ENCODE results near the gene NRBP1.
A peak's percentile ranks its signal among the peaks of the same experiment; 100 is the strongest.

Gene NRBP1

DNA sequence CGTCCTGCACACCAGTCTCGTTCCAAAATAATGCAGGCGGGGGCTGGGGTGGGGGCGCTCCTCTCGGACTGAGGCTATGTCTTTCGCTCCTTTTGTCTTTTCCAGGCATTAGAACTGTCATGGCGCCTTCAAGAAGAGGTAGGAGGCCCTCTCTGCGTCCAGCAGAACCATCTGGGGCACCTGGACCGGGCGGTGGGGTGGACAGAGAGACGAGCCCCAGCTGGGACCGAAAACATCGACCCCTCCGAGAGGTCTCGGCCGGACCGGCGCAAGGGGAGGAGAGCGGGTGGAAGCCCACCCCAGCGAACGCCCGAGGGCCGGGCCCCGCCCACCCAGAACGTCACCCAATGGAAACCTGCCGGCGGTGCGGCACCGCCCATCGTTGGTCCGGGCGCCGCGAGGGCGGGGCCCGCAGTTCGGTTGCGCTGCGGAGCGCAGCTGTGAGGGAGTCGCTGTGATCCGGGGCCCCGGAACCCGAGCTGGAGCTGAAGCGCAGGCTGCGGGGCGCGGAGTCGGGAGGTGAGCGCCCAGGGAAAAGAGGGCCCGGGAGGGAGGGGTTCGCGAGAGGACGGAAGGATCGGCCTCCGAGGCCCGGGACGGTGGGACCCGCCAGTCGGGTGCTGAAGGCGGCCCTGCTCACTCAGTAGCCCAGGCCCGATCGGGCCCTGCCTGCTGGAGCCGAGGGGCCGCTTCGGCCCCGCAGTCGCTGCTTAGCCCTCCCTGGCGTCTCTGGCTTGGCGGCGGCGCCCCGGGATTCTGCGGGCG, at the start of gene NRBP1:
Gene NRBP1 (plus strand): TSS at position 419 of the 765 bp plus-strand sequence. CDS start 4,643 bp downstream, outside the sequence.
- DNase-seq: peak; percentile 87

DNA sequence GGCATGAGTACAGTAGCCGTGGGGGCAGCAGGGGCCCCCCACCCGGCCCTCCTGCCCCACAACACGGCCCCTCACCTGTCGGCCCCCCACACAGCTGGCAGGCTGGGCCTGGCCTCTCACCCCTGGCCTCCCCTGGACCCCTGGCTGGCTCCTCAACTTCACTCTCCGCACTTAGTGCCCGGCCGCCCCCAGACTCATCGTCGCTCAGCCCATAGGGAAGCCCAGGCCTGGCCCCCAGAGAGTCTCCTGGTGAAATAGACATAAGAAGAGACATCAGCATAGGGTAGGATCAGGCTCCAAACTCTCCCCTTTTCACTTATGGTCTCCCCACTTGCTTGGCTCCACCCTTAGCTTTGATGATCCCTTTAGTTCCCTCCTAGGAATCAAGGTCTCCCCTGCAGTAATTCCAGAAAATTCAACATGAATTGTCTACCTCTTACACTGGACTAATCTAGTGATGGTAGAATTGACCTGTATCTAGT, 49.6 kb upstream of the NRBP1 start:
- no peak for DNase-seq

DNA sequence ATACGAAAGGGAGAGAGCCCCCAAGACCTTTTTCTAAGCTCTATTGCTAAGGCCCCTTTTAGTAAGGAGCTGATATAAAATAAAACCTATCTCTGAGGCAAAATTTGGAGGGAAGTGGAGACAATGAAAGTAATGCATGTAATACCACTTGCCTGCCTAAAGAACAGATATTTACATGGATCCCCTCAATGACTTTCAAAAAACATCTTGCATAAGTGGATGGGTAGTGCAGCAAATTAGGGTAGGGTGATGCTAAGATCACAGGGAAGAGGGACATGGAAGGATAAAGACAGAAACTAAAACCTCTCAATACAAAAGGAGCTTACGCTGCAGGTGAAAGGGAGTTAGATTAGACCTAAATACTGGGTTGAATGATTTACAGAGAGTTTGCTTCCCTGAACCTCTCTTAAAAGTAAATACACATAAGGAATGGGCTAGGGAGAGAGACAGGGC, 49.0 kb upstream of the NRBP1 start:
- DNase-seq: no peak

DNA sequence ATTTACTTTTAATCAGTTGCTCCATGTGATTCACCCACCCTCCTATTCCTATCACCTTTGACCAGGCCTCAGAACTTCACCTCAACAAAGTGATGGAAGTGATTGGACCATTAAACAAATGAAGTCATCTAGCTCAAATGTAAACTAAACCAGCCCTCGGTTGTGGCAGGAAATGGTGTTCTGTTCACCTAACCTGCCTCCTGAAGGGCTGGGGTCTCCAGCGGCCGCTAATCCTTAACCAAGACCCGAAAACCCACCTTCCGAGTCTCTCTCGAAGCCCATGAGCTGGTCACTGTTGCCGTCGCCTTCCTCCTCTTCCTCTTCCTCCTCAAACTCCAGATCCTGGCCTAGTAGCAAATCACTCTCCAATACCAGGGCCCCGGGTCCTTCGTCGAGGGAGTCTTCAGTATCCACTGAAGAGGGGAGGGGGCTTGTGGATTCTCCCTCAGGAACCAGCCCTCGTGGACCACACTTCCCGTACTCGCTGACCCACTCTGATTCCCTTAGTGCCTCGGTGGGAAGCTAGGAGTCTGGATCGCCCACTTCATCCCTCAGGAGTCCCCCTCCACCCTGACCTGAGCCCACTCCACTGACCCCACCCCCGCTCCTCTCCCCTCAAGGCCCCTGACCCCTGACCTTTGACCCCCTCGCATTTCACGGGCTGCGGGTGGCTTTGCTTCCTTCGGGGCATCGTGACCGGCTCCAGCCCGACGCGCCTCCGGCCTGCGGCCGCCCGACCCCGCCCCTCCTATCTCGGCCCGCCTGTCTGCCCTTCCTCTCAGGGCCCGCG, 48.4 kb upstream of the NRBP1 start:
- peak; percentile 27 for DNase-seq

DNA sequence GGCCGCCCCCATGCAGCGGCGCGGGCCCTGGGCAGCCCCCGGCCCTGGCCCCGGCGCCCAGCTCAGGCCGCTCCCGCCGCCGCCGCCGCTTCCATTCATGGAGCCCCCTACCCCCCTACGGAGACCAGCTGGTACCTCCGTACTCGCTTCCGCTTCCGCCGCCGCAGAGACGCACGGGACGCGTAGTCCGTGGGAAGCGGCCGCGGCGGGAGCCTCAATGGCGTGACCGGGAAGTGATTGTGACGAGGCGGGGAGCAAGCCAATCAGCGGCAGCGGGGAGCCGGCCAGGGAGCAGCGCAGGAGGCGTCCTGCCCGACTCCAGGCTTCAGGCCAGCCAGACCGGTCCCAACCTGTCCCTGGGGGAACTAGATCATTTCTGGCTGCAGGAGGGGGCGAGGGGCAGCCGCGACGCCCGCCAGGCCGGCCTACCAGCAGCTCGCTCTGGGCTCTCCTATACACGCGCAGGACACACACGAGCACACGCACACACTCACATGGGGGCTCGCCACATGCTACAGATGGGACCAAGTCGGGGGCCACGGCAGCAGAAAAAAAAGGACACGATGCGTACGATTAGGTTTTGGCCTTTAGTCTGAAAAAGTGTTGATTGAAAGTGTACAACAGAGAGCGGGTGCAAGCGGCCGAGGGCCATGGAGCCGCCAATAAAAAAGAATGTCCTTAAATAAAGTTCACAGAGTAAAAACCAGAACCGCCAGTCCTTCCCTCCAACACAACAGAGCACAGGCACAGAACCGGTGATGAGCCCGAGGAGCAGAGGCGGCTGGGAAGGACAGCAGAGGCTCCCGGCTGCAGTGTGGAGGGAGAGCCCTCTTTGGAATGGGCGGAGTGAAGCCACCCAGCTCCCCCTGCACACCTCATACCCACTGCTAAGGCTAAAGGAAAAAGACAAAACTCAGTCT, 47.5 kb upstream of the NRBP1 start, which contains the start of gene ZNF513:
Gene ZNF513 (minus strand): TSS at position 109 of the 920 bp plus-strand sequence. CDS start 208 bp downstream, outside the sequence.
- peak; percentile 26 for DNase-seq

DNA sequence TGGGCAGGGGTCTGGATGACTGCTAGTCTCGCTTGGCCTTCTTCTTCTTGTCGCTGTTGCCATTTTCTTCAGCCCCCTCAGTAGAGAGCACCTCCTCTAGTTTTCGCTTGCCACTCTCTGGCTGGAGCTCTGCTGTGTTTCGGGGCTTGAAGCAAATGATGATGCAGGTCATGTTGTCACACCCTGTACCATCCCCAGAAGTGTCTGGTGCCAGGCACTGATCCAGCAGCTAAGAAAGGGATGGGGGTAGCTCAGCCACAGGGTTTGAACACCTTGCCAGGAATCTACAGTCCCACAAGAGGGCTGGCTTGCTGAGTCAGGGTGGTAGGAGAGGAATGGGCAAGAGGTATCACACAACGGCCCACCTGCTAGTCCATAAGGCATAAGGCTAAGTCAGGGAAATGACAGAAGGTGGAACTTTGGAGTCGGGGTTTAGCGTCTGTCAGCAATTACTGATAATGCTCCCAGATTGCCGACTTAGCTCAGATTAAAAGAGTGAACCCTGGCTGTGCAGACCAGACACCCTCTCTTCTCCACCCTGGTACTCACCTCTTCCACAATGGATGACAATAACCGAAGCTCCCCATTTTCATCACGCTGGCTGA, 46.8 kb upstream of the NRBP1 start:
- no peak for DNase-seq

DNA sequence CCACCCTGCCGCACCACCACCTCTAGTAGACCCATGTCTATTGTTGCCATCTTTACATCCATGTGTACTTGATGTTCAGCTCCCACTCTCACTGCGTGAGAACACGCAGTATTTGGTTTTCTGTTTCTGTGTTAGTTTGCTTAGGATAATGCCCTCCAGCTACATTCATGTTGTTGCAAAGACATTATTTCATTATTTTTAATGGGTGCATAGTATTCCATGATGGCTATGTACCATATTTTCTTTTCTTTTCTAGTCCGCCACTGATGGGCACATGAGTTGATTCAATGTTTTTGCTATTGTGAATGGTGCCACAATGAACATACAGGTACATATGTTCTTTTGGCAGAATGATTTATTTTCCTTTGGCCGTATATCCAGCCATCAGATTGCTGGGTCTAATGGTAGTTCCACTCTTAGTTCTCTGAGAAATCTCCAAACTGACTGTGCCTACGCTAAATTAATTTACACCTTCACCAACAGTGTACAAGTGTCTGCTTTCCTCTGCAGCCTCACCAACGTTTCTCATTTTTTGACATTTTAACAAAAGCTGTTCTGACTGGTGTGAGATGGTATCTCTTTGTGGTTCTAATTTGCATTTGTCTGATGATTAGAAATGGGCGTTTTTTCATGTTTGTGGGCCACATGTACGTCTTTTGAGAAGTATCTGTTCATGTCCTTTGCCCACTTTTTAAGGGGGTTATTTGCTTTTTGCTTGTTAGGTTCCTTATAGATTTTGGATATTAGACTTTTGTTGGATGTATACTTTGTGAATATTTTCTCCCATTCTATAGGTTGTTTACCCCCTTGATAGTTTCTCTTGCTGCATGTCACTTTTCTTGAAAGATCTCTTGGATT, 37.4 kb upstream of the NRBP1 start:
- no peak for DNase-seq

DNA sequence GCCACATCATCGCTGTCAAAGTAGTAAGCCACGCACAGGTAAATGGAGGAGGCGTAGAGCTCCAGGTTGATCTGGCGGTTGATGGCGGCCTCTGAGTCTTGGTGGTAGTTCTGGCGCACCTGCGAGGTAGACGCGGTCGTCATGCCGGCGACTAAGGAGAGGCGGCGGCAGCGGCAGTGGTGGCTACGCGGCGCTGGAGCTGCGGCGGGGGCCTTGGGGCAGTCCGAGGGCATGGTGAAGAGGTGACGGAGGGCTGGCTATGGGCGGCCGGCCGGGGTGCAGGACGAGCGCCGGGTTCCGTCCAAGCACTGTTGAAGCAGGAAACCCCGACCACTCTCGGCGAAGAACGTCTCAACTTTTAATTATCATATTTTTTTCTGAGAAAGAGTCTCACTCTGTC, 35.2 kb upstream of the NRBP1 start:
- DNase-seq: no peak

DNA sequence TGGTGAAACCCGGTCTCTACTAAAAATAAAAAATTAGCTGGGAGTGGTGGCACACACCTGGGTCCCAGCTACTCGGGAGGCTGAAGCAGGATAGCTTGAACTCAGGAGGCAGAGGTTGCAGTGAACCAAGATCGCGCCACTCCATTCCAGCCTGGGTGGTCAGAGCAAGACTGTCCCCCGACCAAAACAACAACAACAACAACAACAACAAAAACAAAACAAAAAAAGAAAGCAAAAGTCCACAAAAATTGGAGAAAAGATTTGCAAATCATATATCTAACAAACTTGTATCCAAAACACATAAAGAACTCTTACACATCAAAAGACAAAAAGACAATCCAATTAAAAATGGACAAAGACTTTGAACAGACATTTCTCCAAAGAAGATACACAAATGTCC, 29.5 kb upstream of the NRBP1 start:
- DNase-seq: no peak

DNA sequence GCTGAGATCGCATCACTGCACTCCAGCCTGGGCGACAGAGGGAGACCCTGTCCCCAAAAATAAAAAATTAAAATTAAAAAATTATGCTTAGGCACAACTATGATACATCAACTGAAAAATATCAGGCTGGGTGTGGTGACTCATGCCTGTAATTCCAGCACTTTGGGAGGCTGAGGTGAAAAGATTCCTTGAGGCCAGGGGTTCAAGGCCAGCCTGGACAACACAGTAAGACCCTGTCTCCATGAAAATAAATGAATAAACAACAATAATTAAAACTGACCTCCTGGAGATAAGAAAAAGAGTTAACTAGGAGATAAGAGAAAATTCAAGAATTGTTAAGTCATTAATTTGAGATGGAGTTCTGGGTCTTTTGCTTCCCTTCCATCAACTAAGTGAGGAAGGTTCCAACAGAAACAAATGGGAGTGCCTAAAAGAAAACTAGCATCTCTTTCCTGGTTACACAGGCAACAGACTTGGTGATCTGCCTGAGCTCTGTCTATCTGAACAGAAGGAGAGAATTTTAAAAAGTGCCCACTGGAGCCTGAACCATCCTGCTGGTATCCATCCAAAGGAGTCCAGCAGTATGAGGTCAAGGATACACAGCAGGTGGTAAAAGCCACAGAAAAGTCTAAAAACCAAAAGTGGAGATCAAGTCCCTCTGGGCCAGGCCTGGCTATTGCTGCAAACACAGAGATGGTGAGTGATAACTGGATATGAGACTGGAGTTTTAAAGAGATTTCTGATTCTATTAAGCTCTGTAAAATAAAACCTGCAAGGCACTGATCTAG, 27.9 kb upstream of the NRBP1 start:
- no peak for DNase-seq

DNA sequence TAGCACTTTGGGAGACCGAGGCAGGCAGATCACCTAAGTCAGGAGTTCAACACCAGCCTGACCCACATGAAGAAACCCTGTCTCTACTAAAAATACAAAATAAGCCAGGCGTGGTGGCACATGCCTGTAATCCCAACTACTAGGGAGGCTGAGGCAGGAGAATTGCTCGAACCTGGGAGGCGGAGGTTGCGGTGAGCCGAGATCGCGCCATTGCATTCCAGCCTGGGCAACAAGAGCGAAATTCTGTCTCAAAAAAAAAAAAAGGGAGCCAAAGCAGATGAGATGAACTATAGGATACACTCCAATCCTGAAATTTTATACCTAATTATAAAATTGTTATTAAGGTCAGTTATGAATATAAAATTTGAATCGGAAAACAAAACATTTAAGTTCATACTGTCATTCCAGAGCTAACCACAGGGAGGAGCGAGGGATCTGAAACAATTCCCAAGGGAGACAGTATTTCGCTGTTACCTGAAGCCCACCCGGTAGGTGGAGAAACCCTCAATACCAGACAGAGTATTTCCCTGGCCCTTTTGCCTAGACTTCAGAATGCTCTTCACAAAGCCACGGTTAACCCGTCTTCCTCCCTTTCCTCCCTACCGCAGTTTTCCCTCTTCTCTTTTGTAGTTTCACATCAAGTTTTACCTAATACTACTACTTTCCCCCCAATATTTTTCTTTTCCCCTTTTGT, 20.5 kb upstream of the NRBP1 start:
- DNase-seq: no peak

DNA sequence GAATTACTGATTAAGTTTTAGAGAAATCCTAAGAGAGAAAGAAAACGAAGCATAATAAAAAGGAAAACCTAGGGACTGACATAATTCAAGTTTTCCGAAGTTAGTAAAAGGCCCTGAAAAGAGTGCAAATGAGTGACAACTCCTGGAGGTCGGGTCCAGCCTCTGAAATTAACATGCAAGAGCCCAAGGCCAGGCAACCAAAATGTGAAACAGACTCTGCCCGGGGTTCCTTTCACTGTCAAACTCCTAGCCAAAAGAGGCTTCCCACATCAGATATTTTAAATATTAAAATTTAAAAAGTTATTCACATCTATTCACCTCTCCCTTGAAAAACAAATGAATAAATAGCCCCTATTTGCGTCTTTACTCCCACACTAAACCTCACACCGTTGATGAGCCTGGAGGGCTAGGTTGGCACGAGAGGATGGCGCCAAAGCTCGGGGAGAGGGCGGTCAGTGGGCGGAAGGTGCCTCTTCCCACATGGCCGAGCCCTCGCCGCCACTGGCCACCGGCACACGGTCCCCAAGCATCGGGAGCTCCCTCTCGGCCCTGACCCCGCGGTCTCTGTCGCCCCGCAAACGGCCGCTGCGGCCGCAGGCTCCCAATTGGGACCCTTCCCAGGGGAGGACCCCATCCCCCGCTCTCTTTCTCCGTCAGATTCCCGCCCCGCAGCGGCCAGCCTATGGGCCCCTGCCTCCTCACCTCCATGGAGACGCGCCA, 19.7 kb upstream of the NRBP1 start:
- no peak for DNase-seq

DNA sequence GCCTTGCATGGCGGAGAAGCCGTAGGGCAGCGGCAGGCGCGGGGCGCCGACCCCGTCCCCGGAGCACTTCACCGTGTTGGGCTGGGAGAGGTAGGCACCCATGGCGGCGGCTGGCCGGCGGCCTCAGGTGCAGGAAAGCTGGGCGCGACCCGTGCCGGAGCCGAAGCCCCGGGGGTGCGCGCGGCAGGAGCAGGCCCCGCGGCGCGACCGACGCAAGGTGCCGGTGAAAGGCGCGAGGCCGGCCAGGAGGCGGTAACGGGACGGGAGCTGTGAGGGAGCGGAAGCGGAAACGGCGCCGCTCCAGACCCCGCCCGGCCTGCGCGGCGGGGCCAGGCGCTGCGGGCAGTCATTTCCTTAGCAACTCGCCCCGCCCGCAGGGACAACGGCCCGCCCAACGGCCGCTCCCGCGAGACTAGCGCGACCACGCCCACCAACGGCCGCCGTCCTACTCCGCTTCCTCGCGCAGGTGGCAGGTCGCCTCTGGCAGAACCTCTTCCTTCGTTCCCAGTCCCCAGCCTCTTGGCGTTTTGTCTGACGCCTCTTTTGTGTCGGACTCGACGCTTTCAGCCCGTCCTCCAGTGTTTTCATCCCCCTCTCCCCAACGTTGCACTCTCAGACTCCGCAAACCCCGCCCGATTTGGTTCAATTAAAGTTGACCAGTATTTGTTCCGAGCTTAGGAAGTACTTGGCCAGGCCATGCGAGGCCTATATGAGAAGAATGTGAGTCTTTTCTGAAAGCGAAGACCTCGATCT, 18.9 kb upstream of the NRBP1 start, which contains the start of gene PPM1G:
Gene PPM1G (minus strand): TSS at position 271 of the 753 bp plus-strand sequence. CDS start 169 bp downstream, at position 102.
- DNase-seq: peak; percentile 89

DNA sequence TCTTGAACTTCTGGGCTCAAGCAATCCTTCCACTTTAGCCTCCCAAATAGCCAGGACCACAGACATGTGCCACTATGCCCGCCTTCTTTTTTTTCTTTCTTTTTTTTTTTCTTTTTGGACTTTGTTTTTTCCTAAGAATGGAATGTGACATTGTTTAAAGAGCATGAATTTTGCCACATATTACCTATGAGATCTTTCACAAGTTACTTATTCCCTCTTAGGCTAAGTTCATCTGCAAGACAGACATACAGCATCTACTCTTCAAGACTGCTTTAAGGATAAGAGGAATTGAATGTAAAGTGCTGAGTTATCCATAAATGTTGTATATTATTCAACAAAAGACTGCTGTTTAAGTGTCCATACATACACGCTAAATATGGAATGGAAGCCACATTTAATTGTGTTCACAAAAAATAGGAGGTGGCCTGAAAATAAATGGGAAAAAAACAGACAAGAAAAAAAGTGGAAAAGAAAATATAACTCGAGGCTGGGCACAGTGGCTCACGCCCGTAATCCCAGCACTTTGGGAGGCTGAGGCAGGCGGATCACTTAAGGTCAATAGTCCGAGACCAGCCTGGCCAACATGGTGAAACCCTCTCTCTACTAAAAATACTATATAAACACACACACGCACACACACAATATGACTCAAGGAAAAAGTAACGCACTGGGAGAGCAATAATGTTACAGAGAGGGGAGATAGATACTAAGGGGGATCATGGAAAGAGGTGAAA, 15.8 kb upstream of the NRBP1 start:
- no peak for DNase-seq

DNA sequence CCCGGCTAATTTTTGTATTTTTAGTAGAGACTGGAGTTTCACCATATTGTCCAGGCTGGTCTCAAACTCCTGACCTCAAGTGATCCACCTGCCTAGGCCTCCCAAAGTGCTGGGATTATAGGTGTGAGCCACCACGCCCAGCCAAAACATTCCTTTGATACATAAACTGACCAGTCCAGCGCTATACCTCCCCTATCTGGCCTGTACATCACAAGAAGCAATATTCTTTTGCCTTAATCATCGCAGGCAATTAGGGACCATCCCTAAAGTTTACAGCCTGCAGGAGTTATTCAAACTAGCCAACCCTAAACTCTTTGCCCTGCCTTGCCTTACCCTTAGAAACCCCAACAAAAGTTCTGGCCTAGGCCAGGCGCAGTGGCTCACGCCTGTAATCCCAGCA, 12.3 kb upstream of the NRBP1 start:
- DNase-seq: no peak

DNA sequence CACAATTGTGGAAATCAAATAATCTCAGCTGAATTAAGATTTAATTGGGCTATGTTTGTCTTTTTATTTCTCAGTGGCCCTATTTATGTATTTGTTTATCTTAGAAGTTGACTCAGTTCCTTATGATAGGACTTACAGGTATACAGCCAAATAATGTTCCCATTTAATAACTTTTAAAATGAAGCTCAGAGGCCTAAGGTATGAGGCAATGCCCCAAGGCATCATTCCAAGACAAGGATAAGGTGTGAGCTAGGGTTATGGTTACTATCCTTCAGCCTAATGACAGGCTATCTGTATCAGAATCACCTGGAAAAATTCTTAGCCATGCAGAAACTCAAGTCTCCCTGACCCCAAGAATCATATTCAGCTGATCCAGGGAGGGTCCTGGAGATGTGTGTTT, 7.4 kb upstream of the NRBP1 start:
- no peak for DNase-seq

DNA sequence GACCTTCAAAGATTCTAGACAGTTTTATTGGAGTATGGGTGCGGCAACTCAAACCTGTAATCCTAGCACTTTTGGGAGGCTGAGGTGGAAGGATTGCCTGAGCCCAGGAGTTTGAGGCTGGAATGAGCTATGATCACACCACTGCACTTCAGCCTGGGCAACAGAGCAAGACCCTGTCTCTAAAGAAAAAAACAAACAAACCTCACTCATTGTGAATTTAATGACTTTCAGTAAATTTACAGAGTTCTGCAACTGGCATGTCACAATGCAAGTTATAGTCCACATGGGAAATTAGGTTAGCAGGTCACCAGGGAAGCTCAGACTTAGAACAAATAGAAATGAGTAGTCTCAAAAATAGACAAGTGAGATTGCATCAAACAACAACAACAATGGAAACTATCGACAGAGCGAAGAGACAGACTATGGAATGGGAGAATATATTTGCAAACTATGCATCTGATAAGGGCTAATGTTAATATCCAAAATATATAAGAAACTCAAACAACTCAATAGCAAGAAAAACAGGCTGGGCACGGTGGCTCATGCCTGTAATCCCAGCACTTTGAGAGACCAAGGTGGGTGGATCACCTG, 6.7 kb upstream of the NRBP1 start:
- no peak for DNase-seq
